Stimulated activated CD4-positive, alpha-beta T cell treated with anti-CD3 and anti-CD28 coated beads, TNF-alpha, amount 100 ng/mL, for 48 hours (primary cell): ENCODE results near the gene TBATA.
"Not testable (repeated sequence)": the region's sequence is repeated elsewhere in the genome, so short reads cannot be mapped to it uniquely, and the experiment has no call there.

Source experiments
- DNase-seq, 3 donors: peaks; one replicate each; pipeline ENCODE4 v3.0.0-alpha.2; 2020; ENCODE audit warnings: low read depth in 3 of 3

The TBATA gene

GRCh38 chr10:70779511-70780369 is 5.4 kb downstream of the TBATA start:
- no peak for DNase-seq

DNA sequence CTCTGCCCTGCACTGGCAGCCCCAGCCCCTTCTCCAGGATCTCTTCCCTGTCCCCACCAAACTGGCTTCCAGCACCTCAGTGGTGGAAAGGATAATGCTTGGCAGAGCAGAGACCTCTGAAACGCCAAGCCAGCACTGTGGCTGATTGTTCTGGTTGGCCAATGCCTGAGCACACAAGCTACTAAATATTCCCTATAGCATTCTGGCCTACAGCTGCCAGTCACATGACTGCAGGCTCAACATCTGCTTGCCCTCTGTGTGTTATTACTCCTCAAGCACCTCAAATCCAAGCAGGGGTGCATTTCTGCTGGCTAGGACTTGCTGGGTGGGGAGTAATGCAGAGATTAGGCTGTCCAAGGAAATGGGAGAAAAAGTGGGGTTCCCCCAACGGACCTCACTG is 6.1 kb downstream of the TBATA start:
- no peak for DNase-seq

DNA sequence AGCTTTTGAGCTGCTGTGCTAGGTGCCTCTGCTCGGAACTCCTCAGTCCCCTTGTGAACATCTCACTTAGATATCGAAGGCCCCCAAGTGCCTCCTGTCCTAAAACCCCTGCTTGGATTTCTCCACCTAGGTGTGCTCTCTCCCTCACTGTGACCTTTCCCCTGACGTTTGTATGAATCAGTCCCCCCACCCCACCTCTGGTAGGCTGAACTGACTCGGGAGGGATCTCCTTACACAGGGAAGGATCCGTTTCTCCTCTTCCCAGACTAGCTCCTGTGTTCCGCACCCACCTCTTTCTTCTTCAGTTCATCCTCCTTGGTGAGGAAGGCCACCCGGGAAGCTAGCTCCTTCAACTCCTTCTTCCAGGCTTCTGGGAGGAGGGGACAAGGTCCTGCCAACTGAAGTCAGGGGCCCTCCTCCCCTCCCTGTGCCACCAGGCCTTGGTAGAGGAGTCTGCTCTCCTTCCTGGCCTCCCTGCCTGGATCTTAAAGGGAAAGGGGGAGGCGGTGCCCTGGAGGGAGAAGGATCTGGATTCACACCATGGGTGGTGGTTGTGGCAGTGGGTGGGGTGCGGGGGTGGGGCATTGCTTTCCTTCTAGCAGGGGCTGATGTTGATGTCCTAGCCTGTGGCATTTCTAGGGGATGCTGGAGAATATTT is 6.8 kb downstream of the TBATA start:
- DNase-seq: no peak

- DNase-seq: no peak
Observed at GRCh38 chr10:70777063-70777875, 7.9 kb downstream of the TBATA start.

DNA sequence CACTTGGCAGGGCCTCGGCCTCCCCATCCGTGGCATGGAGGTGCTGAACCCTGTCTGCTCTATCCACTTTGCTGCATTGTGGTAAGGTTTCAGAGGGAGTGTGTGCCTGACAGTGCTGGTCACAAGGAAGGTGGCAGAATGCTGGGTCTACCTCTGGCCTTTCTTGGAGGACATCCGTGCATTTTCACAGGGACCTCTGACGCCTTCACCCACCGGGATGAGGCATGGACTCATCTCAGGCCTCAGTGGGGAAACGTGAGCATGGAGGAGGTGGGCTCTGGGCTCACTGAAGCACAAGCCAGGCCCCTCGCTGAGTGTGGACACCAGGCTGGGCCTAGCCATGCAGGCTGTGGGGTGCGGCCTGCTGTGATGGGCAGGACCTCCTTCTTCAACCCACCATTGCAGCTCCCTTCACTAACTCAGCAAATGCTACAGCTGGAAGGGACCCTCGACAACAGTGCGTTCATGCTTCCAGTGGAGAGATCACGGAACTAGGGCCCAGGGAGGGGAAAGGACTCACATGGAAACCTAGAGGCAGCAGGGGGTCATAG is 8.6 kb downstream of the TBATA start:
- DNase-seq: no peak

- no peak for DNase-seq
Observed at GRCh38 chr10:70775679-70776454, 9.3 kb downstream of the TBATA start.

- no peak for DNase-seq
Observed at GRCh38 chr10:70774810-70775678, 10.1 kb downstream of the TBATA start.

- DNase-seq: no peak
Observed at GRCh38 chr10:70773965-70774809, 11.0 kb downstream of the TBATA start.

DNA sequence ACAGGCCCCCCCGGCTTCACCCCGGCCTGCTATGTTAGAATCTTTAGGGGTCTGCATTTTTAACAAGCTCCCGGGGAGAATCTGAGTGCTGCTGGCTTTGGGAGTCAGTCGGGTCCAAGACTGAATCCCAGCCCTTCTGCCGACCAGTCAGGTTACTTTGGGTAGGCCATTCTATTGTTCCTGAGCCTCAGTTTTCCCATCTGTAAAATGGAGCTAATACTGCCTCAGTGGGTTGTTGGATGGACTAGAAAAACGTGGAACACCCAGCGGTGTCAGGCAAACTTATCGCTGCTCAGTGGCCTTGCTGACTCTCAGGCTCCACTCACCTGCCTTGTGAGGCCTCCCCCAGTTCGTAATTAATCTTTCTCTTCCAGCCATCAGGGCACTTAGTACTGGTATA is 11.7 kb downstream of the TBATA start:
- DNase-seq: no peak

DNA sequence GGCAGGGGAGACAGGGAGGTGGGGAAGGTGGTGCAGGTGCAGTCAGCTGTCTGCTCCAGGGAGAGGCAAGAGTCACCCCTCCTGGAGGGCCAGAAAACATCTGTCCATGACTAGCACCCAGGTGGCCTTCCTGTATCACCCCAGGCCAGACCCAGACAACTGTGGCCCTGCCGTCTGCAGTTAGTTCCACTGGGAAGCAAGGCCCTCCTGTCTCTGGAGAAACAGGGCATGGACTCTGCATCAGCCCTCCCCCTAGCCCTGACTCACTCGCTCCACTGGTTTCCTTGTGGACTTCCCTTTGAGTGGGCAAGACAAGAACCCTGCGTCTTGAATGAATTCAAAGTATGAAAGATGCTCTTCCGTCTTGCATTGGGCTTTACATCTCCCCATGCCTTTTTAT is 12.6 kb downstream of the TBATA start:
- no peak for DNase-seq

- no peak for DNase-seq
Observed at GRCh38 chr10:70771311-70772194, 13.6 kb downstream of the TBATA start.

GRCh38 chr10:70770516-70770915 is 14.7 kb downstream of the TBATA start:
- not testable (repeated sequence) for DNase-seq

DNA sequence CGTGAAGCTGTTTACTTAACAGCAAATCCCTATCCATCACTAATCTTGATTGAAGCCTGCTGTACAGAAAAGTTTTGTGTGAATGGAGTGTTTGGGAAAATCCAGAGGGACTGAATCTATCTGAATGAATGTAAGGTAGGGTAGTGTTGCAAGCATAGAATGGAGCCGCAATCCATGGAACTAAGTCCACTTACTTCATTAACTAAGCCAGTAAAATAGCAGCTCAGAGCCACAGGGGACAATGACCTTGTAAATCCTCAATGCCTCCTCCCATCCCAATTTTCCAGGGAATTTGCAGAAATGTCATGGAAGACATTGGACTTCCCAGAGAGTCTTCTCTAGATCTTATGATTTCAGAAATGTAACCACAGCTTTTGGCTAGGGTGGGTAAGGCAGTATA is 15.2 kb downstream of the TBATA start:
- DNase-seq: no peak

GRCh38 chr10:70769121-70769520 is 16.1 kb downstream of the TBATA start:
- DNase-seq: no peak

GRCh38 chr10:70768026-70768685 is 17.0 kb downstream of the TBATA start:
- DNase-seq: not testable (repeated sequence)

DNA sequence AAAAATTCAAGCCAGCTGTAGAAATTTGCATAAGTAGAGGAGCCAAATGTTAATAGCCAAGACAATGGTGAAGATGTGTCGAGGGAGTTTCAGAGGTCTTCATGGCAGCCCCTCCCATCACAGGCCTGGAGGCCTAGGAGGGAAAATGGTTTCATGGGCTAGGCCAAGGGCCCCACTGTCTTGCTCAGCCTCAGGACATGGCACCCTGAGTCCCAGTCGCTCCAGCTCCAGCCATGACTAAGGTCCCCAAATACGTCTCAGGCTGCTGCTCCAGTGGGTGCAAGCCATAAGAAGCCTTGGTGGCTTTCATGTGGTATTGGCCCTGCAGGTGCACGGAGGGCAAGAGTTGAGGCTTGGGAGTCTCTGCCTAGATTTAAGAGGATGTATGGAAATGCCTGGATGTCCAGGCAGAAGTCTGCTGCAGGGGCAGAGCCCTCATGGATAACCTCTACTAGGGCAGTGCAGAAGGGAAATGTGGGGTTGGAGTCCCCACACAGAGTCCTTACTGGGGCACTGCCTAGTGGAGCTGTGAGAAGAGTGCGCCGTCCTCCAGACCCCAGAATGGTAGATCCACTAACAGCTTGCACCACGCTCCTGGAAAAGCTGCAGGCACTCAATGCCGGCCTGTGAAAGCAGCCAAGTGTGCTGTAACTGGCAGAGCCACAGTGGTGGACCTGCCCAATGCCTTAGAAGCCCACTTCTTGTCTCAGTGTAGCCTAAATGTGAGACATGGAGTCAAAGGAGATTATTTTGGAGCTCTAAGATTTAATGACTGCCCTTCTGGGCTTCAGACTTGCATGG is 19.2 kb downstream of the TBATA start:
- DNase-seq: no peak

- no peak for DNase-seq
Observed at GRCh38 chr10:70763567-70763966, 21.6 kb downstream of the TBATA start.
